HG03378 (cell line): ENCODE results near the gene ZNF518B.
"Not testable (repeated sequence)": the region's sequence is repeated elsewhere in the genome, so short reads cannot be mapped to it uniquely, and the experiment has no call there.

Source experiments
- ATAC-seq: cut with Tn5 transposase; IDR thresholded peaks from one replicate; pipeline ENCODE4 v1.9.1; 2021; ENCODE audit warnings: mild to moderate bottlenecking, moderate library complexity; ENCODE audit not compliant: unreplicated experiment

The ZNF518B gene

DNA sequence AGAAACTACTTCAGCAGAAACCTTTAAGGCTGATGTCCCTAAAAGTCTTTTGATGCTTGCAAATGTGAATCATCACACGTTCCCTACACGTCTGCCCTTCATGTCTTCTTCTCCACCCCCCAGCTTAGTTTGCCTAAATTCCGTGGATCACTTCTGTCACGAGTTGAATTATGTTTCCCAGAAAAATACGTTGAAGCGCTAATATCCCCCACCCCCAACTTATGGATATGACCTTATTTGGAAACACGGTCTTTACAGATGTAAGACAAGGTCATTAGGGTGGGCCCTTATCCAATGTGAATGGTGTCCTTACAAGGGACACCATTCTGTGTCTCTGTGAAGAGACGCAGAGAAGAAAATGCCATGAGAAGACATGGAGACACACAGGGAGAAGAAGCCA, 2.1 kb upstream of the ZNF518B start:
- no peak for ATAC-seq

DNA sequence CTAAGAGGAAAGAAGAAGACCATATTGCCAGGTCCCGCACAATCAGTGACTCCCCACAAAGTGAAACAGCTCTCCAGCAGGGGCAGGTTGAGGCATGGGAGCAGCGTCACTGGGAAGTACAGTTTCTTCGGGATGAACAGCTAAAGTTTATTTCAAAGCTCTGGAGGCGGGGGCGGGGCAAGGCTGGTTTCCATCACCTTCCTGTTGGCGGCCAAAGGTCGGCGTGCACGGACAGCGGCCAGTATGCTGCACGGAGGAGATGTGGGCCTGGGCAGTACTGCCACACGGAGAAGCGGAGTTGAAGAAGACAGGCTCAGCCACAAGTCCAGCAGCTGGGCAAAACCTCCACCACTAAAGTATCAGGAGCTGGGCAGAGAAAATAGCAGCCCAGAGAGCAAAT, 951 bp upstream of the ZNF518B start:
- no peak for ATAC-seq

DNA sequence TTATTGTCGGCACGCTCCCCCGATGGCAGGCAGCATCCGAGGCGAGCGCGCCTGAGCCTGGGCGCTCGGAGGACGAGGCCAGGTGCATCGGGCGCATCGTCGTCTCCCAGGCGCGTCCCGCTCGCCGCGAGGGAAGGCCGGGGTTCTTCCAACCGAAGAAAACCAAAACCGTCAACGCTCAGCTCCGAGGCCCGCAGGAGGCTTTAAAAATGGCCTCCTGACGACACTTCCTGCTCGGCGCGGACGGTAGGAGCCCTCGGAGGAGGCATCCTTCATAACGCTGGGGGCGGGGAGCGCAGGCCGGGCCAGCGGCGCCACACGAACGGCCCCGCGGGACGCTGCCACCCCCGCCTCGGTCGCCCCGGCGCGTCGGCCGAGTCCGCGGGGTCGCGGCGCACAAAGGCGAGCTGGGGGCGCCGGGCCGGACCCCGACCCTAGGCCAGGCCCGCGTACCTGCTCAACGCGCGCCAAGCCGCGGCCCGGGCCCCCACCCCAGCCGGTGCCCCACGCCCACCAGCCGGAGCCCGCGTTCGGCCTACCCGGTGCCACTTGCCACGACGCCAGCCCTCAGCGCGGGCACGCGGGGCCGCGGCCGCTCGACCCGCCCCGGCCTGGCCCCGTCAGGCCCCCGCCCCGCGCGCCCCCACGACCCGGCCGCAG, 501 bp downstream of the ZNF518B start:
- peak; percentile 44 for ATAC-seq

DNA sequence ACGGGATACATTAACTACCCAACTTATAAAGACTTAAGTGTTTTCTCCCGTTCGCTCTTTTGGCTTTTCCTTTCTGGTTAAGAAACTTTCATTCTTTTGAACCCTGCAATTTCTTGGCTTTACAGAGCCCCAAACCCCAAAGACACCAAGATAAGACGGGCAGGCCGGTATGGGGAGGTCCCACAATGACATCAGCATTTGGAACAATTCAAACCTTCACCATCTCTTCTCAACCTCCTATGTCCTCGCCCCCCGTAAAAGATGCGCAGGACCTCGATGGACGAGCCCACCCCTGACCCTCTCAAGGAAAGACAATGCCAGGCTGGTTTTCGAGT, 999 bp downstream of the ZNF518B start:
- ATAC-seq, result no peak

DNA sequence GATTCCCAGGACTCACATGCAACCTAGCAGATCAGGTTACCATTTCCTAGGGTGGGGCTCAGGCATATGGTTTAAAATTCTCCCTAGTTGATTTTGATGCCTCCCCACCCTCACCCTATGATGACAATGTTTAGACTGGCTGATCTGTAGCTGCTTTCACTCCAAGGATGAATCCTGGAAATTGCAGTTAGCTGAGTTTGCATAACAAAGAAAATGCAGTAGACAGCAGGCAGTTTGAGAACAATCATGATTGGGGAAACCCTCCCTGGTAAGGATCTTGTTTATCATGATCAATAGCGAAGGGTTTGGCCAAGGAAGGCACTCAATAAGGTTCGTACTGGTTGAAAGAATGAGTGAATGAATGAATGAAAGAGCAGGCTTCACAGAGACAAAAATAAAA, 2.1 kb downstream of the ZNF518B start:
- no peak for ATAC-seq

DNA sequence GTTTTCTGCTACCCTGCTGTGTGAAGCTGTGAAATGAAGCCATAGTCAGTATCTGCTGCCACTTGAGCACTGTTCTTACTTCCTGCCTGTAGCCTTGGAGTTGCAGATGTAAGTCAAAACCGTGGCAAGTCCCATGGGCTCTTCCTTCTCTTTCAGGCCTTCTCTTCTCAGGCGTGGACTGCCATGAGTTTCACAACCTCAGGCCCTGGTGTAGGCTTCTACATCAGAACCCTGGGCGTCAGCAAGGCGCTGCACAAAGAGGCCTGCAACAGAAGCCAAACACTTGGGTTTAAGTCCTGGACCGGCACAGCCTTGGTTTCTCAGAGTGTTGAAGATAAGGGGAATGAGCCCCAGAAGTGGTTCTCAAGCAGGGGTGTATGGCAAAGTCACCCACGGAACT, 2.5 kb downstream of the ZNF518B start:
- no peak for ATAC-seq

DNA sequence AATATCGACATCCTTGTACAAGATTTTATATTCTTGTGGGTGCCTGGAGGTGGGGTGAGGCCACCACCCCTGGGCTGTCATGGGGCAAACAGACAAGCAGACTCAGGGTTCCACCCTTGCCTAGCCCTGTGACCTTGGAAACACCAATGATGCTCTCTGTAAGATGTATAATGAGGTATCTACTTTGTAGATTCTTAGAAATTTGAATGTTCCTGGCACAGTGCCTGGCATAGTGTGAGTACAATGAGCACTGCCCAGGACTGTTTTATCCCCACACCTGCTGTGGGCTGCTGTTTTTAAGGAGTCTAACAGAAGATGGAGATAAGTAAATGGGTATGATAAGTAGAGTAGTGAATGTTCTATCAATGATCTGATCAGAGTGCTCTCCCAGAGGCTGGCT, 3.1 kb downstream of the ZNF518B start:
- ATAC-seq, result no peak

DNA sequence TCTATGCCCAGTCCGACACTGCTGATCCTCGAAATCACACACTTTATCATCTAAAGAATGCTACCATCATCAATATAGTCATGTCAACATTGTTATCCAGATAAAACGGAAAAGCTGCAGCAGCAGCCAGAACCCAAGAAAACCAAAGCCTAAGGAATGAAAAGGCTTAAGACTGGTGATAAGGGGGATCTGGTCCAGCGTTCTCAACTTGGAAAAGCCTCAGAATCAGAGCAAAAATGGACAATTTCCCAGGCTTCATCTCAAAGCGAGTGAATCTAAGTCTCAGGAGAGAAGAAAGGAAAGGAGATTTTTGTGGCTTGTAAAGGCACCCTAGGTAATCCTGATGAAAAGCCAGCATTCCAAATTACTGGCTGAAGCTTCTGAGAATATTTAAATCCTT, 8.2 kb downstream of the ZNF518B start:
- no peak for ATAC-seq

DNA sequence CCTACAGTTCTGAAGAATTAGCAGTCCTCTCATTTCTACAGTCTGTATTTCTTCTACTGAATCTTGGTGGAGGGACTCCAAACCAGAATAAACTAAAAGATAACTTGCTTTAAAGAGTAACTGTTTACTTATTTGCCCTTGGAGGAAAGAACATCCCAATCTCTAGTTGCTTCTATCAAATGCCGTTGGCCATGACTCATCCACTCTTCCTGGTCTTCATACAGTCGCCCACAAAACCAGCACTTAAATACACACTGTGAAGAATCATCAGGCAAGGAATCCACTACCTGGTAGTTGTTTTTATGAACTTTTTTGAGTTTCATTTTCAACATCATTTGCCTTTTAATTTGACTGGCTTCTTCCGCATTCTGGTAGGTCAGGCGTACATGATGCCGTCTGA, 14.2 kb downstream of the ZNF518B start:
- no peak for ATAC-seq

DNA sequence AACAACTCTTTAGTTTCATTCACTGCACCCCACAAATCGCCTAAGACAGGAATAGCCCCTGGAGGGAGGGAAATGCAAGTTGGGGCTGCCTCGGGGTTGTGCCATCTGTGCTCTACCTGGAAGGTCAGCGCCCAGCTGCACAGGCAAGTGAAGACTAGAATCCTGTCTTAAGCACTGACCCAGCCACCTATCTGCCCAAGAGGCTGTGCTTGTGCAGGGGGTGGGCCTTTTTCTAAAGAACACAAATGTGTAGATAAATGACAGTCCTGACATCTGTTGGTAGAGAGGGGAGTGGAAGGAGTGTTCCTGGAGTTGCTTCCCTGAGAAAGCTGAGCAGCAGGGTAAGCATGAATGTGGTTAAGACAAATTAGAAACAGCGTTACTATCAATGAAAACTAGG, 15.7 kb downstream of the ZNF518B start:
- no peak for ATAC-seq

DNA sequence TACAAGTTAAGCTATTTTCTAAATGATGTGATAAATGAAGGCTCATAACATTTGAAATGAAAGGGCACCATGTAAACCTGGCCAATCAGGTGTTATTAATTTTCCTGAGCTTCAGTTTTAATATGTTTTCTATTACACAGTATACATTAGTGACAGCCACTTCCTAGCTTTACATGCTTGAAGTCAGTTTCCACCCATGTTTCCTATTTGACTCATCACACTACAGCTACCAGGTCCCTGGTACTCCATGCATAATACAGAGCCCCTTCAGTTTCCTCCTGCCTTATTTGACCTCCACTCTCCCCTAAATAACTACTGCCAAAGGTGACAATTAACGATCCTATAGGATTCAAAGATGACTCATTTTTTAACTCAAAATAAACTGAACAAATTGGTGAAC, 18.3 kb downstream of the ZNF518B start:
- ATAC-seq, result no peak

DNA sequence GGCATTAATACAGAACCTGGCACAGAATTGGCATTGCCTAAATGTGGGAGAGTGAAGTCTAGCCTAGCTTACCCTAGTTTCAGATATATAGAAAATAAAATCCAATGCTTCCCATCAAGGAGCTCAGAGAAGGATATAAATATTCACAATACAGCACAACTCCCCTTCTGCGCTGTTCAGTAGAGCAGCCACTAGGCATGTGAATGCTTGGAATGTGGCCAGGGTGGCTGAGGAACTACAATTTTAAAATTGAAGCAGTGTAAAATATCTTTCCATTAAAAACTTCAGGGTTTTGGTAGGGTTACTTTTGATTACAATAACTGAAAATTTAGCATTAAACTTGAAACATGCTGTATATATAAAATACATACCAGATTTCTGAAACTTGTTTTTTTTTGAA, 19.5 kb downstream of the ZNF518B start:
- no peak for ATAC-seq

DNA sequence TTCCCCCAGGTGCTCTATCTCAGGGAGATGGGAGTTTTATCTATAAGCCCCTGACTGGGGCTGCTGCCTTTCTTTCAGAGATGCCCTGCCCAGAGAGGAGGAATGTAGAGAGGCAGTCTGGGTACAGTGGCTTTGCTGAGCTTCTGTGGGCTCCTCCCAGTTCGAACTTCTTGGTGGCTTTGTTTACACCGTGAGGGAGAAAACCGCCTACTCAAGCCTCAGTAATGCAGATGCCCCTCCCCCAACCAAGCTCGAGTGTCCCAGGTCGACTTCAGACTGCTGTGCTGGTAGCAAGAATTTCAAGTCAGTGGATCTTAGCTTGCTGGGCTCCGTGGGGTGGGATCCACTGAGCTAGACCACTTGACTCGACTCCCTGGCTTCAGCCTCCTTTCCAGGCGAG, 29.5 kb downstream of the ZNF518B start:
- not testable (repeated sequence) for ATAC-seq

DNA sequence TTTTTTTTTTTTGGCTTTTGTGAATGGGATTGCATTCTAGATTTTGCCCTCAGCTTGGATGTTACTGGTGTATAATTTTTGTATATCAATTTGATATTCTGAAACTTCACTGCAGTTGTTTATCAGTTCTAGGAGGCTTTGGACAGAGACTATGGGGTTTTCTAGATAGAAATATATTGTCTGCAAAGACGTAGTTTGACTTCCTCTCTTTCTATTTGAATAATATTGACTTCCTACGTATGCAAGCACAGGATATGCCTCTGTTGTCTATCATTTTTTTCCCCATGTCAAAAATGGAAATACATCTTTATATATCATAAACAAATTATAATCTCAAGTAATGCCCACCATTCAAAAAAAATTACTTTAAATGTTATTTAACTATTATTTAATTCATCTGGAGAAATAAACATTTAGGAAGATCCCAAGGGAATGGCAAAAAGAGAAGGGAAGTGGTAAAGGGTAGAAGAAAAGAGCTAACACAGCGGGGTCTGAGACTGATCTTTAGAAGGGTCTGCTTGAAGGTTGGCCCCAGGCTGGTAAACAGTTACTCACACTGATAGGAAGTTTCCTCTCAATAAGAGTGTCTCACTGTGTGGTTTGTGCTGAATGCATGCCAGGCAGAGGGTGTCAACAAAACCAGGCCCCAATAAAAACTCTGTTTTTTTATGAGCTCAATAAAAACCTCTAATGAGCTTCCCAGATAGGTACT, 35.7 kb downstream of the ZNF518B start:
- ATAC-seq, result no peak

DNA sequence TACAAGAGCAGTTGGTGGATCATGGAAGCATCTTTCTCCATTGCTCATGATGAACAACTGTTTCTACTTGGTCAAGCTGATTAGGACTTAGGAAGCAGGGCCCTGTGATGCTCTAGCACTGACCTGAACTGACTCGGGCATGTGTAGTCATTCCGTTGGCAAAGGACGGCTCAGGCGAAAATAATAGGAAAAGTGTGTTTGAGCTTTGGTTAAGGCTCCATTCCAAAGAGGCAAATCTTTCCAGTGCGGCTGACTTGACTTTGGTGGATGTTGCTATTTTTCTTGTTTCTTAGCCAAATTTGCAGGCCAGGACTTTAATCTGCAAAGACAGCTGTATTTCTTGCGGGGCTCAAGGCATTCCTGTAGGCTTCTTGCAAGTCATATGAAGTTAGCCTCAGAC, 39.5 kb downstream of the ZNF518B start:
- ATAC-seq, result no peak

DNA sequence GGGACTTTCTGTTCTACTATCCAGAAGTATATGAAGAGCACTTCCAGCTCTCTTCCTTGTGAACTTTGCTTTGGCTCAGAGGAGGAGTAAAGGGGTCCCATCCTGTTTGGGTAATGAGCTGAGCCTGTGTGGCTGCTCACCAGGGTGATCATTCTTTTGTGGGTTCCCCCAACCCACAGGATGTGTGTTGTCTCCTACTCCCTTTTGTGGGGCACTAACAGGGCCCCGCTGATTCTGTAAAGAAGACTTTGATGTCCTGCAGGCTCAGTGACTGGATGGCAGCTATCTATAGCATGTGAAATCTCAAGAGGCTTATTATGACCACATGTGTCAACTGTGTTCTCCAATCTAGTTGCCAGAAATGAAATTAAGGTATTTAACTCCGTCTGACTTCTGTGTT, 40.8 kb downstream of the ZNF518B start:
- no peak for ATAC-seq

DNA sequence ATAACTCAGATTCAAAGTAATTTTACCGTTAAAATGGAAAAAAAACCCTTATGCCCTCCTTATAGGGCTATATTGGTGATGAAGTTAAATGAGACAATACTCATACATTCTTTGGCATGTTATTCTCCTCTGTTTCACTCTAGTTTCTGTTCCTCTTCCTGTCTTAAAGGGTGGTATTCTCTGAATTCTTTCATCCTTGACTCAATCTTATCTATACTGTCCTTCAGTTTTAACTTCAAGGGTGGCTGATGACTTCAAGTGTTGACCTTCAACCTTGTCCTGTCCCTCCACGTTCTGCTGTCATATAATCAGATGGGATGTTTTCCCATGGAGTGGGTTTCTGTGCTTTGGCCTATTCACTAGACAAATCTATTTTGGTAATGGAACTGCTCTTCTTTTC, 44.0 kb downstream of the ZNF518B start:
- peak; percentile 98 for ATAC-seq

DNA sequence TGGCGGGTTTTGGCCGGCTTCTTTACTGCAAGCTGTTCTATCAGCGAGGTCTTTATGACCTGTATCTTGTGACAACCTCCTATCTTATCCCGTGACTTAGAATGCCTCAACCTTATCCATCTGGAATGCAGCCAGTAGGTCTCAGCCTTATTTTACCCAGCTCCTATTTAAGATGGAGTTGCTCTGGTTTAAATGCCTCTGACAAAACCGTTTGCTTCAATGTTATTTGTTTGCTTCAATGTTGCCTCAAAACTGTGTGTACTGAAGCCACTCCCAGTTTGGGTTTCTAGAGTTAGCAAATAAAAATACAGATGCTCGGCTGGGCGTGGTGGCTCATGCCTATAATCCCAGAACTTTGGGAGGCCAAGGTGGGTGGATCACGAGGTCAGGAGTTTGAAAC, 51.6 kb downstream of the ZNF518B start:
- no peak for ATAC-seq

DNA sequence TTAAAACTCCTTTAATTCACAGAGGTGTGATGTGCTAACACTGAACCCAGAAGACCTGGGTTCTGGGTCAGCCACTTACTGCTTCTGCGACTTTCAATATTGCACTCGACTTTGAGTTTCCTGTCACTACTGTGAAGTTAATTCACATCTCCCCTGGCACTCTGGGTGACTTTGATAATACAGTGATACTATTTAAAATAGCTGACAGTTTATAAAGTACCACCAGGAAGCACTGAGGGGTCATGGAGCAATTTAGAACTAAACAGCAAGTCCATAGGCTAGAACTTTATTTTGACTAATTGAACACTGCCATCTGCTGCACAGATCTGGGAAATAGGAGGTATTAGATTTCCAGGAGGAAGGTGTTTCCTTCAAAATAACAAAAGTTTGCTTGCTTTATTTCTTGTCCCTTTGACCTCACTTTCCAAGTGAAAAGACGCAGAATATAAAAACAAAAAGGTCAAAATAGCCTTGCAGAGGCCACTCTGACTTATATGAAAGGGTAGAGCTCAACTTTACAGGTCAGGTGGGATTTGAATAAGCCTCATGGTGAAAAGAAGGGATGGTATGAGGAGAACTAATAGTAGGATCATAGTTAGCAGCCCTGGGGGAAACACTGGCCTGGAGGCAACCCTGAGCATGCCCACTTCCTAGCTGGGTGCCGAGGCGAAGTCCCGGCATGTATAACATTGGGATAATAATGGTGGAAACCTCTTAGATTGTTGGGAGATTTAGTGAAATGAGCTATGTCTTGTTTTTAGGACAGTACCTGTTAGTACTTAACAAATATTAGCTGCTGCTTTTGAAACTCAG, 53.4 kb downstream of the ZNF518B start:
- ATAC-seq, result no peak

DNA sequence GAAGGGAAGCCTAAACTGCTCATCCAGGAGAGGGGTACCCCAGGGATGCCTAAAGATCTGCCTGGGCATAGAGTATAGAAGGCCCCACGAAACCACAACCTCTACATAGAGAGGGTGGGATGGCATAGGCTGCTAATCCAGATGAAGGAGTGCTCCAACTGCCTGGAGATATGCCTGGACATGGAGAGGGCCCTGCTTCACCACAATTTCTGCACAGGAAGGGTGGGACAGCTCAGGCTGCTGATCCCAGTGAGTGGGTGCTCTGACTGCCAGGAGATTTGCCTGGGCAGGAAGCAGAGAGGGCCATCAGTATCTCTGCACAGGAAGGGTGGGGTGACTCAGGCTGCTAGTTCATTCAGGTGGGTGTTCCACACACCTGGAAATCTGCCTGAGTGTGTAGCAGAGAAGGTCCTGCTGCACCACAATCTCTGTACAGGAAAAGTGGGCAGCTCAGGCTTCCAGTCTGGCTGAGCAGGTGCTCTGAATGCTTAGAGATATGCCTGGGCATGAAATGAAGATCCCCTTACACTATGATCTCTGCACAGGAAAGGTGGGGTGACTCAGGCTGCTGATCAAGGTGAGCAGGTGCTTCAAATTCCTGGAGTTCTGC, 61.1 kb downstream of the ZNF518B start:
- no peak for ATAC-seq
